Thoracic aorta (tissue), 2 donors: ENCODE measurements around the gene DENND4B. TPM values are rescaled to one million over a fixed set of nuclear protein-coding genes. Genes with fewer than 3 reads are reported as not detected.
A peak's percentile ranks its signal among the peaks of the same experiment; 100 is the strongest.
"Not testable (repeated sequence)": the region's sequence is repeated elsewhere in the genome, so short reads cannot be mapped to it uniquely, and the experiment has no call there.

Experiments used
- ATAC-seq: fragments of 150-250 bp; one replicate; pipeline ENCODE4 v1.8.0; 2017; ENCODE audit warnings: low read depth; ENCODE audit not compliant: insufficient number of reproducible peaks, low FRiP score
- DNase-seq: peaks from one replicate; pipeline ENCODE4 v3.0.0-alpha.2; 2020; ENCODE audit warnings: low spot score
- H3K27ac ChIP-seq, 2 donors: fragments of 200-600 bp; sonication (generic); 1 replicate in 1 of 2; 2 replicates in 1 of 2; pipeline ENCODE4 v1.5.1; 2016; ENCODE audit warnings: mild to moderate bottlenecking in 2 of 2, moderate library complexity in 2 of 2
- H3K27me3 ChIP-seq: fragments of 200-600 bp; sonication (generic); replicated peaks from 2 replicates; pipeline ENCODE4 v1.6.0; 2016; ENCODE audit warnings: mild to moderate bottlenecking; ENCODE audit not compliant: insufficient read depth
- H3K36me3 ChIP-seq: fragments of 200-600 bp; sonication (generic); one replicate; pipeline ENCODE4 v1.5.1; 2016
- H3K4me1 ChIP-seq, 2 donors: fragments of 200-600 bp; sonication (generic); 1 replicate in 1 of 2; 2 replicates in 1 of 2; pipeline versions ENCODE4 v1.5.1 to v1.6.0; 2016; ENCODE audit warnings: low read depth in 2 of 2, mild to moderate bottlenecking in 1 of 2; ENCODE audit not compliant: control insufficient read depth in 1 of 2
- H3K4me3 ChIP-seq: fragments of 200-600 bp; sonication (generic); 2 replicates; pipeline ENCODE4 v1.5.1; 2016; ENCODE audit warnings: mild to moderate bottlenecking
- H3K9me3 ChIP-seq: fragments of 200-600 bp; sonication (generic); 2 replicates; pipeline ENCODE4 v1.5.1; 2016
- total RNA-seq, 2 donors: library from RNA; depleted of rRNA; stranded (reverse); fragments of >200 nt; gene quantifications; one replicate each; pipeline versions ENCODE4 v1.1.0 to v1.2.3, GENCODE V29; 2016
- TF ChIP-seq, protein P1 (sequence below): fragments of 200-600 bp; sonication (generic); IDR thresholded peaks from one replicate; pipeline ENCODE4 v1.5.1; 2019; ENCODE audit warnings: antibody characterized with exemption

DENND4B gene
- total RNA-seq, 2 donors from 2014 or later = 59.0 to 82.7 TPM

DNA sequence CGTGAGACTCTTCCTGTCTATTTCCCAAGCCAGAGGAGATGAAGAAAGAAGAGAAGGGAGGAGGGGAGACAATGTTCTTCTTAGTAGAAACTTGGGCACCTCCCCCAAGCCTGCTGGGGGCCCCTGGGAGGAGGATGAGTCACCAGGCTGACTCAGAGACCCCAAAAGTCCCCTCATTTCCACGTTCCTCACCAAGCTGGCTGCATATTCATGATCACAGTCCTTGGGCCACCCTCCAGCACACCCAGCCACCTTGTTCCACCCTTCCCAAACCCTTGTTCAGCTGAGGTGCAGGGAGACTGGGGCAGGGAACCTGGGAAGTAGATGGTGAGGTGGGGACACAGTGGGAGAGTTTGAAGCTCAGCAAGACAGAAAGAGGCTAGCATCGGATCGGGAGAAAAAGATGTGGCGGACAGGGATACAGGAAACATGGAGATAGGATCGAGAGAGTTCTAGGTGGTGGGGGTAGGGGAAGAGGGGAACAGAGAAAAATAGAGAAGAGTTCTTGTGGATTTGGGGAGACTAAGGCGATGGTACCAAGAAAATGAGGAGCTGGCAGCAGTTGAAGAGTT is 38.9 kb upstream of the DENND4B start:
- H3K9me3 ChIP-seq = no peaks in the 10 kb centered on the region
- peak overlapping the region; percentile 81 for H3K4me3 ChIP-seq
- ATAC-seq (no peak), DNase-seq (no peak)
- no peaks in the 10 kb centered on the region for H3K36me3 ChIP-seq
- H3K27ac ChIP-seq = peak overlapping the region; percentile 80 to 92
- H3K27me3 ChIP-seq = no peaks in the 10 kb centered on the region
- TF ChIP-seq, protein P1, sequence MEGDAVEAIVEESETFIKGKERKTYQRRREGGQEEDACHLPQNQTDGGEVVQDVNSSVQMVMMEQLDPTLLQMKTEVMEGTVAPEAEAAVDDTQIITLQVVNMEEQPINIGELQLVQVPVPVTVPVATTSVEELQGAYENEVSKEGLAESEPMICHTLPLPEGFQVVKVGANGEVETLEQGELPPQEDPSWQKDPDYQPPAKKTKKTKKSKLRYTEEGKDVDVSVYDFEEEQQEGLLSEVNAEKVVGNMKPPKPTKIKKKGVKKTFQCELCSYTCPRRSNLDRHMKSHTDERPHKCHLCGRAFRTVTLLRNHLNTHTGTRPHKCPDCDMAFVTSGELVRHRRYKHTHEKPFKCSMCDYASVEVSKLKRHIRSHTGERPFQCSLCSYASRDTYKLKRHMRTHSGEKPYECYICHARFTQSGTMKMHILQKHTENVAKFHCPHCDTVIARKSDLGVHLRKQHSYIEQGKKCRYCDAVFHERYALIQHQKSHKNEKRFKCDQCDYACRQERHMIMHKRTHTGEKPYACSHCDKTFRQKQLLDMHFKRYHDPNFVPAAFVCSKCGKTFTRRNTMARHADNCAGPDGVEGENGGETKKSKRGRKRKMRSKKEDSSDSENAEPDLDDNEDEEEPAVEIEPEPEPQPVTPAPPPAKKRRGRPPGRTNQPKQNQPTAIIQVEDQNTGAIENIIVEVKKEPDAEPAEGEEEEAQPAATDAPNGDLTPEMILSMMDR = no peak
- H3K4me1 ChIP-seq = peaks cover 13 to 19% of the 10 kb centered on the region in 2 donors

DNA sequence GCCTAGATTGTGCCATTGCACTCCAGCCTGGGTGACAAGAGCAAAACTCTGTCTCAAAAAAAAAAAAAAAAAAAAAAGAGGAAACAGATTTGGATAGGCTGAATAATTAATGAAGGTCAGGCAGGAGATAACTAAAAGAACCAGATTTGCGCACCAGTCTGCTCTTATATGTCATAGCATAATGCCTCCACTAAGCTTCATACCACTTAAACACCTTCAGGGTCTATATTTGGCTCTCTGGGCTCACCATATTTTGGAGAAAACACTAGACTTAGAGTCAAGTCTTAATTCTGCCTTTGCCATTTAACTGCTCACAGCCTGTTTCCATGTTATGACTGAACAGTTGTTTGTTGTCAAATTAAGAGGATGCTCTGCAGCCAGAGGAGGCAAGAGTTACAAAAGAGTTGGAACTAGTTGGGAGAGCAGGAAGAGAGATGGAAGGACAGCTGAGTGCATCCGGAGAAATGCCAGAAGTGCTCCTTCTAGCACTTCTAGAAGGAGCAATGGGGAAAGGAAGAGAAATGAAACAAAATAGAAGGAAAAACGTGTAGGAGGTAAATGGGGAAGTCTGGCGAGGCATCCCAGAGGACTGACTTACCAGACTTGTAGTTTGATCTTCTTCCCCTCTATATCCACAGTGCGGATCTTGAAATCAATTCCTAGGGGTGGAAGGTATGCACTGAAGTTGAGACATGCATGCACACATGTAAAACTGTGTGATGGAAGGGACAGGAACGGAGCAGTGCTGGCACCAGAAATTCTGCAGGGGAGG is 37.8 kb upstream of the DENND4B start:
- DNase-seq (no peak), ATAC-seq (no peak)
- peak overlapping the region; percentile 81 for H3K4me3 ChIP-seq
- no peaks in the 10 kb centered on the region for H3K9me3 ChIP-seq
- peaks cover 9 to 19% of the 10 kb centered on the region in 2 donors for H3K4me1 ChIP-seq
- TF ChIP-seq, protein P1 = no peak
- H3K27ac ChIP-seq = peak overlapping the region; percentile 80 to 92
- H3K36me3 ChIP-seq = no peaks in the 10 kb centered on the region
- H3K27me3 ChIP-seq = no peaks in the 10 kb centered on the region

DNA sequence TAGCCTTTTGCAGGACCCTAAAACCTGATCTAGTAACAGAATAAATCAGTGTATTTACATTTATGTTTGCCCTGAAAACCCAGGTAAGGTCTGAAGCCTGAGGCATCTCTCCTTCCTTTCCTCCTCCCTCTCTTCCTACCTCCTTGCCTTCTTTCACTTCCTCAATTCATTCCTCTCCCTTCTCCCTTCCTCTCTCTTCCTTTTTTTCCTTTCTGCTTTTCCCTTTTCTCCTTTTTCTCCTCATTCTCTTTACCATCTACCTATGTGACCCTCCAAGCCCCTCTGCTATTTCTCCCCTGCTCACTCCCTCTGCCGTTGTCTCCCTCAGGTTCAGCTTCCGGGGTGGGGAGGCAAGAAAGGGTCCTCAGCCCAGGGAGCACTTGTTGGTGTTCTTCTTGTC is 35.2 kb upstream of the DENND4B start:
- not testable (repeated sequence) for H3K27ac ChIP-seq, H3K9me3 ChIP-seq, DNase-seq, H3K27me3 ChIP-seq, H3K36me3 ChIP-seq, ATAC-seq, H3K4me3 ChIP-seq
- H3K4me1 ChIP-seq = peaks cover 9 to 15% of the 10 kb centered on the region in 2 donors

DNA sequence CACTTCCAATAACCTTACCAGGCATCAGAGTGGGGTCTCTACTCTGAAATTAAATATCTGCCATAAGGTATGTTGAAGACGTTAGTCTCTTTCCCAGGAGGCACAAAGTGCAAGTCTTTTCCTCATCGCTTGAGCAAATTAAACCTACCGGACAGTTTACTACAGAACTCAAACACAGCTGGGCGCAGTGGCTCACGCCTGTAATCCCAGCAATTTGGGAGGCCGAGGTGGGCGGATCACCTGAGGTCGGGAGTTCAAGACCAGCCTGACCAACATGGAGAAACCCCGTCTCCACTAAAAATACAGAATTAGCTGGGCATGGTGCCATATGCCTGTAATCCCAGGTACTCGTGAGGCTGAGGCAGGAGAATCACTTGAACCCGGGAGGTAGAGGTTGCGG is 32.6 kb upstream of the DENND4B start:
- not testable (repeated sequence) for H3K27me3 ChIP-seq, H3K4me1 ChIP-seq, H3K9me3 ChIP-seq, H3K4me3 ChIP-seq, DNase-seq, H3K27ac ChIP-seq, ATAC-seq
- H3K36me3 ChIP-seq = peaks cover 11% of the 10 kb centered on the region

DNA sequence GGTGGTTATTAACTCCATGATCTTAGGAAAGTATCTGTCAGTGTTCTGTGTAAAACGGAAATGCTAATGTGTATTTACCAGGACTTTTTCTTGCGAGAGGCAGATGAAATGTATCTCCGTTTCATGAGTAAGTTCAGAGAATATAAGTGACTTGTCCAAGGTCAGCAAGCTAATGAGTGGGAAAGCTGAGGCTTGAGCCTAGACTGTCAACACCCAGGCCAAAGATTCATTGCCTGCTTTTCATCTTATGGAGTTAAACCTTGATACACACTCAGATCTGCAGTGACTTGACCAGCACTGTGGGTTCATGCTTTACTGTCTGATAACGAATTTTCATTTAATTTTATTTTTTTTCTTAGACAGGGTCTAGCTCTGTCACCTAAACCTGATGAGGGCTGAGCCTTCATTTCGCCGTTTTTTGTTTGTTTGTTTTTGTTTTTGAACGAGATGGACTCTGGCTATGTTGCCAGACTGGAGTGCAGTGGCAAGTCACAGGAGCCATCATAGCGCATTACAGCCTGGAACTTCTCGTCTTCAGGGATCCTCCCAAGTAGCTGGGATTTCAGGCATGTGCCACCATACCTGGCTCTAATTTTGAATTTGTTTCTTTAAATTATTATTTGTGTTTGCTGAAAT is 31.9 kb upstream of the DENND4B start:
- Histone ChIP-seq H3K27ac (peak overlapping the region; percentile 84), H3K9me3 (no peaks in the 10 kb centered on the region), H3K4me3 (peak overlapping the region; percentile 85), H3K27me3 (no peaks in the 10 kb centered on the region), H3K36me3 (peaks cover 18% of the 10 kb centered on the region), H3K4me1 (peaks cover 8 to 10% of the 10 kb centered on the region in 2 donors)
- no peak for DNase-seq
- no peak for ATAC-seq
- TF ChIP-seq, protein P1 = no peak
